Keratinocyte (primary cell): ENCODE data around the gene GPC5. TPM values are rescaled to one million over a fixed set of nuclear protein-coding genes. Genes with fewer than 3 reads are reported as not detected.
"Not testable (repeated sequence)": the region's sequence is repeated elsewhere in the genome, so short reads cannot be mapped to it uniquely, and the experiment has no call there.

Source experiments
- DNase-seq: peaks from one replicate; pipeline ENCODE4 v3.0.0-alpha.2; 2011; ENCODE audit warnings: low read depth, missing footprints, low spot score
- FAIRE-seq: peaks from 2 replicates; lab custom pipeline; 2011; peaks lifted over from hg19 to GRCh38; lab: Jason Lieb, UNC
- H2AFZ ChIP-seq: 2 replicates; pipeline ENCODE4 v1.6.0; 2012; ENCODE audit warnings: low read length, control low read depth, inconsistent platforms; ENCODE audit not compliant: control insufficient read depth
- H3K27ac ChIP-seq: 2 replicates; pipeline ENCODE4 v1.5.1; 2011; ENCODE audit warnings: low read length; ENCODE audit not compliant: control insufficient read depth, insufficient read depth
- H3K27me3 ChIP-seq: 3 replicates; pipeline ENCODE4 v1.6.0; 2011; ENCODE audit warnings: low read length; ENCODE audit not compliant: control insufficient read depth, insufficient read depth; ENCODE audit errors: extremely low read depth
- H3K36me3 ChIP-seq, 2 experiments: 2 replicates in 1 of 2; 3 replicates in 1 of 2; pipeline ENCODE4 v1.5.1; 2011; ENCODE audit warnings: low read length in 2 of 2, mild to moderate bottlenecking in 1 of 2; ENCODE audit not compliant: control insufficient read depth in 2 of 2, insufficient read depth in 2 of 2; ENCODE audit errors: extremely low read depth in 1 of 2
- H3K4me1 ChIP-seq: 3 replicates; pipeline ENCODE4 v1.5.1; 2011; ENCODE audit warnings: low read length; ENCODE audit not compliant: control insufficient read depth, insufficient read depth; ENCODE audit errors: extremely low read depth
- H3K4me2 ChIP-seq: 3 replicates; pipeline ENCODE4 v1.6.0; 2011; ENCODE audit warnings: low read depth, low read length; ENCODE audit not compliant: control insufficient read depth, insufficient read depth; ENCODE audit errors: extremely low read depth
- H3K4me3 ChIP-seq, 3 experiments: fragments of 200-600 bp in 1 of 3; sonication (generic) in 1 of 3; 2 replicates in 2 of 3; 3 replicates in 1 of 3; pipeline ENCODE4 v1.5.1; 2011 to 2016; ENCODE audit warnings: low read length in 3 of 3, mild to moderate bottlenecking in 3 of 3, control low read depth in 2 of 3, inconsistent platforms in 1 of 3, low read depth in 1 of 3, mixed read lengths in 1 of 3, mixed run types in 1 of 3, moderate library complexity in 1 of 3; ENCODE audit not compliant: control insufficient read depth in 2 of 3, insufficient read depth in 2 of 3; ENCODE audit errors: extremely low read depth in 1 of 3
- H3K79me2 ChIP-seq: 2 replicates; pipeline ENCODE4 v1.6.0; 2012; ENCODE audit warnings: low read length; ENCODE audit not compliant: control insufficient read depth, insufficient read depth
- H3K9ac ChIP-seq: 3 replicates; pipeline ENCODE4 v1.6.0; 2011; ENCODE audit warnings: low read length; ENCODE audit not compliant: control insufficient read depth, insufficient read depth; ENCODE audit errors: extremely low read depth
- H3K9me1 ChIP-seq: 3 replicates; pipeline ENCODE4 v1.6.0; 2011; ENCODE audit warnings: low read length; ENCODE audit not compliant: control insufficient read depth, insufficient read depth; ENCODE audit errors: extremely low read depth
- H3K9me3 ChIP-seq: 2 replicates; pipeline ENCODE4 v1.5.1; 2012; ENCODE audit warnings: low read depth, low read length; ENCODE audit not compliant: control insufficient read depth
- H4K20me1 ChIP-seq: 3 replicates; pipeline ENCODE4 v1.6.0; 2011; ENCODE audit warnings: low read length; ENCODE audit not compliant: control insufficient read depth, insufficient read depth; ENCODE audit errors: extremely low read depth
- CTCF ChIP-seq, 3 experiments: IDR thresholded peaks in 1 of 3; conservative IDR thresholded peaks in 1 of 3; optimal IDR thresholded peaks in 1 of 3; 2 replicates in 2 of 3; 3 replicates in 1 of 3; pipeline versions ENCODE3 to v1.5.1; 2011; ENCODE audit warnings: low read length in 3 of 3, mild to moderate bottlenecking in 3 of 3, moderate library complexity in 2 of 3, control low read depth in 1 of 3, inconsistent platforms in 1 of 3; ENCODE audit not compliant: insufficient read depth in 2 of 3; ENCODE audit errors: extremely low read depth in 1 of 3
- EZH2 ChIP-seq: IDR thresholded peaks from one replicate; pipeline ENCODE4 v1.6.1; 2012; ENCODE audit warnings: inconsistent platforms, mild to moderate bottlenecking, low read length, moderate library complexity
- dilution Hi-C: fragments of 300-500 bp; cut with MboI; formaldehyde crosslinking; loops from one replicate; pipeline ENCODE4 v1.7.0; 2020; ENCODE audit warnings: low sequenced_read_pairs; ENCODE audit not compliant: extremely low pct_ligation_motif_present
- polyA plus RNA-seq, 5 experiments: library from polyadenylated mRNA; depleted of rRNA in 3 of 5; stranded (reverse) in 3 of 5; stranded (forward) in 1 of 5; unstranded in 1 of 5; fragments of >200 nt; gene quantifications; 1 replicate in 1 of 5; 2 replicates in 3 of 5; 3 replicates in 1 of 5; pipeline versions ENCODE4 v1.2.1 to v1.2.3, GENCODE V29; 2011 to 2012; ENCODE audit warnings: missing spikeins in 2 of 5, low read depth in 1 of 5, low replicate concordance in 1 of 5

Gene GPC5
- polyA plus RNA-seq, 1 donor (not counting 4 experiments of a cell fraction or from before 2014, with no cell fraction given): 0.10 TPM

GRCh38 chr13:91406619-91407018 lies 8.2 kb downstream of the GPC5 start:
- DNase-seq: no peak
- no peaks in the 10 kb centered on the region for H3K36me3 ChIP-seq
- H3K9me1 ChIP-seq: no peaks in the 10 kb centered on the region
- no peak overlapping the region for H3K9ac ChIP-seq
- no peak overlapping the region for H3K4me3 ChIP-seq
- dilution Hi-C loops: no loop called here
- H3K27me3 ChIP-seq: peaks cover 4% of the 10 kb centered on the region
- TF ChIP-seq EZH2 (no peak), CTCF (optimal IDR thresholded peaks at IDR 0.05 in 1 of 3, IDR thresholded peaks at IDR 0.05 in 1 of 3, conservative IDR thresholded peaks at IDR 0.05 in 1 of 3; ENCODE audit: extremely low read depth in 1 of 3, insufficient read depth in 2 of 3, low read length in 3 of 3) (peak; percentile 48 to 57 (median 50))
- no peak overlapping the region for H3K27ac ChIP-seq
- H3K4me2 ChIP-seq: no peak overlapping the region
- H3K9me3 ChIP-seq: no peaks in the 10 kb centered on the region
- no peaks in the 10 kb centered on the region for H3K79me2 ChIP-seq
- H3K4me1 ChIP-seq: no peaks in the 10 kb centered on the region
- H2AFZ ChIP-seq: no peak overlapping the region
- no peak for FAIRE-seq
- H4K20me1 ChIP-seq: no peaks in the 10 kb centered on the region

DNA sequence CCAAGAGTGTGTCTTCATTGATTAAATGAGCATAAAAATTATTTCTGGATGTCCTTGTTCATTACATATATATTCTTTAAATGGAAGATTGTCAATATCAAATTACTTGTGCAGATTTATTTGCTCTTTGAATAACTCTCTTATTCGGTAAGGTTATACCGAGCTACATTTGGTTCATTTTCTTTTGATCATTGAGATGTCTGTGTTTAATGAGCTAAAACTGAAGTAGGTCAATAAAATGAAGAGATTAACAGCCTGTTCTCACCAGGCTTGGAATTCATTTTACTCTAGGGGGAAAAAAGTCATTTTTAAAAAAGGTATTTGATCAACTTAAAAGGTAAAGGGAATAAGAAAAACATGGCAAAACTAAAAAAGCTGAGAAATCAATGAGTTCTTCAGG lies 10.6 kb downstream of the GPC5 start:
- FAIRE-seq: no peak
- no peaks in the 10 kb centered on the region for H4K20me1 ChIP-seq

DNA sequence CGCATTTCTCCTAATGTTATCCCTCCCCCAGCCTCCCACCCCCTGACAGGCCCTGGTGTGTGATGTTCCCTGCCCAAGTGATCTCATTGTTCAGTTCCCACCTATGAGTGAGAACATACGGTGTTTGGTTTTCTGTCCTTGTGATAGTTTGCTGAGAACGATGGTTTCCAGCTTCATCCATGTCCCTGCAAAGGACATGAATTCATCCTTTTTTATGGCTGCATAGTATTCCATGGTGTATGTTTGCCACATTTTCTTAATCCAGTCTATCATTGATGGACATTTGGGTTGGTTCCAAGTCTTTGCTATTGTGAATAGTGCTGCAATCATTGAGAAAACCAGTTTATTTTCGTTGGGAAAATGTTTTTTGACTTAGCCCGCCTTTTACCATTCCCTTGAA lies 18.2 kb downstream of the GPC5 start:
- H3K9me1 ChIP-seq, H4K20me1 ChIP-seq, DNase-seq, H3K36me3 ChIP-seq, H3K4me3 ChIP-seq, H3K9ac ChIP-seq, H3K4me1 ChIP-seq, H3K27me3 ChIP-seq, H2AFZ ChIP-seq, H3K27ac ChIP-seq, H3K4me2 ChIP-seq, FAIRE-seq, dilution Hi-C loops, H3K79me2 ChIP-seq, H3K9me3 ChIP-seq: not testable (repeated sequence)

More for the DNA sequence above, 10.6 kb downstream of the GPC5 start:
- TF ChIP-seq CTCF (optimal IDR thresholded peaks at IDR 0.05 in 1 of 3, IDR thresholded peaks at IDR 0.05 in 1 of 3, conservative IDR thresholded peaks at IDR 0.05 in 1 of 3; ENCODE audit: extremely low read depth in 1 of 3, insufficient read depth in 2 of 3, low read length in 3 of 3): no peak
- no peak for TF ChIP-seq EZH2
- Histone ChIP-seq H3K79me2 (no peaks in the 10 kb centered on the region), H3K36me3 (no peaks in the 10 kb centered on the region), H3K9me3 (no peaks in the 10 kb centered on the region), H3K4me1 (no peaks in the 10 kb centered on the region), H3K9ac (no peak overlapping the region), H2AFZ (no peak overlapping the region), H3K27ac (no peak overlapping the region), H3K4me3 (no peak overlapping the region), H3K9me1 (no peaks in the 10 kb centered on the region), H3K27me3 (no peaks in the 10 kb centered on the region), H3K4me2 (no peak overlapping the region)
- dilution Hi-C loops: no loop called here
- DNase-seq: no peak
